Fibroblast of gingiva (primary cell): ENCODE measurements around the gene EBLN1.

Experiments
- DNase-seq: peaks from one replicate; pipeline ENCODE4 v3.0.0-alpha.2; 2011; ENCODE audit warnings: low read depth

EBLN1 gene

GRCh38 chr10:22217842-22218241 lies at the start of gene EBLN1:
TSS of gene EBLN1 (minus strand) at chr10:22218015. CDS start at chr10:22209983, 8,032 bp downstream.
- no peak for DNase-seq

GRCh38 chr10:22265839-22266537 lies 48.2 kb upstream of the EBLN1 start:
- no peak for DNase-seq

GRCh38 chr10:22263106-22263505 lies 45.3 kb upstream of the EBLN1 start:
- DNase-seq: no peak

GRCh38 chr10:22259280-22259679 lies 41.5 kb upstream of the EBLN1 start:
- DNase-seq: no peak

- no peak for DNase-seq
Measured at GRCh38 chr10:22258471-22258870, 40.7 kb upstream of the EBLN1 start.

- DNase-seq: no peak
Measured at GRCh38 chr10:22253580-22253882, 35.7 kb upstream of the EBLN1 start.

- DNase-seq: peak; percentile 32
Measured at GRCh38 chr10:22252801-22253579, 35.2 kb upstream of the EBLN1 start.

- DNase-seq: peak; percentile 47
Measured at GRCh38 chr10:22252224-22252800, 34.5 kb upstream of the EBLN1 start.

- peak; percentile 61 for DNase-seq
Measured at GRCh38 chr10:22251751-22252223, 34.0 kb upstream of the EBLN1 start.

GRCh38 chr10:22250897-22251660 lies 33.3 kb upstream of the EBLN1 start:
- no peak for DNase-seq

- DNase-seq: no peak
Measured at GRCh38 chr10:22247636-22248035, 29.8 kb upstream of the EBLN1 start.

GRCh38 chr10:22246680-22247391 lies 29.0 kb upstream of the EBLN1 start:
- DNase-seq: peak; percentile 76

- no peak for DNase-seq
Measured at GRCh38 chr10:22245567-22245966, 27.8 kb upstream of the EBLN1 start.

GRCh38 chr10:22244855-22245254 lies 27.0 kb upstream of the EBLN1 start:
- DNase-seq: no peak

GRCh38 chr10:22244001-22244400 lies 26.2 kb upstream of the EBLN1 start:
- no peak for DNase-seq

GRCh38 chr10:22243321-22243720 lies 25.5 kb upstream of the EBLN1 start:
- DNase-seq: no peak

- DNase-seq: no peak
Measured at GRCh38 chr10:22231260-22231659, 13.4 kb upstream of the EBLN1 start.

- peak; percentile 44 for DNase-seq
Measured at GRCh38 chr10:22230158-22230833, 12.5 kb upstream of the EBLN1 start.

GRCh38 chr10:22229802-22230157 lies 12.0 kb upstream of the EBLN1 start:
- no peak for DNase-seq

GRCh38 chr10:22228943-22229801 lies 11.4 kb upstream of the EBLN1 start:
- DNase-seq: peak; percentile 91
